ENCODE results near the gene BMX.

Gene BMX

DNA sequence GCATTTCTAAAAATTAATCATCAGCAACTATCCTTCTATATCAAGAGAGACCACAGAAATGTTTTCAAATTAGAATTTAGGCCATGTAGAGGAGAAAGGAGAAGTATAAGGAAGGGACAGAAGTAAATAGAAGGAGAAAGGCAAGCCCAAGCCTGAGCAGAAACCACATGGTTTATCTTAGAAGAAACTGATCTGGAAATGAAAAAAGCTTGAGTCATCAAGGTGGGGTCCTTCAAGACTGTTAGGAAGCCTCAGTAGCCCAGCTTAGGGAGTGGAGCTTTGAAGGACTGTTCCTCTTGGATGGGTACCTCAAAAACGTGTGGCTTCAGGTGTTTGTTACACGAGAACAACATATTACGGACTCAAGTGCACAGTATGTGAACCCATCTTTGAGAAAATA, 4.5 kb downstream of the BMX start:
- Histone ChIP-seq H3K27me3 (ENCODE audit: insufficient read depth, low read length) (peaks cover 23% of the 10 kb centered on the region; the same call in 1 of the 2 replicates), H3K4me3 (ENCODE audit: low read depth, low read length) (no peak overlapping the region), H3K27ac (ENCODE audit: low read depth, low read length) (no peak overlapping the region), H2AFZ (ENCODE audit: low read length, unreplicated experiment) (no peak overlapping the region), H3K36me3 (ENCODE audit: insufficient read depth, low read length) (no peaks in the 10 kb centered on the region), H3K79me2 (ENCODE audit: control insufficient read depth, insufficient read depth, low read length, unreplicated experiment) (no peaks in the 10 kb centered on the region), H3K4me1 (ENCODE audit: control insufficient read depth, insufficient read depth, low read length, unreplicated experiment) (no peaks in the 10 kb centered on the region)

DNA sequence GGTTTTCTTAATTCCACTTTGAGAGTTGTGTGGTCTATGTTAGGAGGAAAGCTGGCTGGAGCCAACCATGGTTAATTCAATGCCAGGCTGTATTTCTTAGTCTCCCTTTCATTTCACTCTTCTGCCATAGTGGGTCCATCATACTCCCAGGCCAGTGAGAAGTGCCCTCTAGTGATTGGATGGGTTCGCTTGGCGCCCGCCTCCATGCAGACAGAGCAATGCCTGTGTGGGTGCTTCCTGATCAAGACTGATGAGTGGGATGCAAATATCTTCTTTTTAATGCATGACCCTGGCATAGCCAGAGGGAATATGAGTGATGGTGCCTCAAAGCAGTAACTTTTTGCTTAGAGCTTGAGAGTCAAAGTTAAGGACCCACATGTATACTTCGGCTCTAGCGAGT, 6.4 kb downstream of the BMX start:
- Histone ChIP-seq H3K27me3 (ENCODE audit: insufficient read depth, low read length) (peaks cover 24% of the 10 kb centered on the region), H3K4me1 (ENCODE audit: control insufficient read depth, insufficient read depth, low read length, unreplicated experiment) (no peaks in the 10 kb centered on the region), H3K4me3 (ENCODE audit: low read depth, low read length) (no peak overlapping the region), H2AFZ (ENCODE audit: low read length, unreplicated experiment) (no peak overlapping the region), H3K36me3 (ENCODE audit: insufficient read depth, low read length) (no peaks in the 10 kb centered on the region), H3K27ac (ENCODE audit: low read depth, low read length) (no peak overlapping the region), H3K79me2 (ENCODE audit: control insufficient read depth, insufficient read depth, low read length, unreplicated experiment) (no peaks in the 10 kb centered on the region)

DNA sequence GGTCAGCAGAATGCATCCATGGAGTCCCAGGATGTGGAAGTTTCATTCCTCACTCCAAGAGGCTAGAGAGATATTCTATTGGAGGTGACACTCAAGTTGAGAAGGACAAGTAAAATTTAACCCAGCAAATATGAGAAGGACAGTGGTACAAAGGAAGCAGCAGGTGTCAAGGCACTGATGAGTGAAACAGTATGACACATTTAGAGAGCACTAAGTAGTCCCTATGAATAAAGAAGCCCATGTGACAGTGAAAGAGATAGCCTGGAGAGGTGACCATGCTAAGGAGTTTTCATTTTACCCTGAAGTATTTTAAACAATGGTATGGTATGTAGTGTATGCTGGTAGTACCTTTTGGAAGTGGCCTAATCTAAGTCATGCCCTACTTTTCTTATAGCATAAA, 9.2 kb downstream of the BMX start:
- no peak overlapping the region for H2AFZ ChIP-seq (ENCODE audit: low read length, unreplicated experiment)
- H3K27me3 ChIP-seq (ENCODE audit: insufficient read depth, low read length) = peaks cover 13% of the 10 kb centered on the region
- no peak overlapping the region for H3K27ac ChIP-seq (ENCODE audit: low read depth, low read length)

DNA sequence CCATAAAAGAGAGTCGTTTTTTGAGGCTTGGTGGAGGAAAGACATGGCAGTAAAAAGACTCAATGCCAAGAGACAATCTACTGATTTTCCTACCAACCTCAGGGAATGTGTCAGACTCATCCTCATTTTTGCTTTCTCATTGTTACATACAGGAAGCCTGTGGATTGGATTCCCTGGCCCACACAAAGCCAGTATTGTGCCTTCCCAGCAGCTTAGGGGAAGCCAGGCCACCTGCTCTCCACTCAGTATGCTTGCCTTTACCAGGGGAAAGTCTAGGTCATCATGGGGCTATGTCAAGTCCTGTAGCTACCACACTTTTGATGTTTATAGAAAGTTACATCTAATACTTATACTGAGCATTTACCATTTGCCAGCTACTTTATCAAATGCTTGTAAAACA, 11.0 kb downstream of the BMX start:
- H3K4me3 ChIP-seq (ENCODE audit: low read depth, low read length) = no peak overlapping the region

More for the DNA sequence above, 9.2 kb downstream of the BMX start:
- H3K4me1 ChIP-seq (ENCODE audit: control insufficient read depth, insufficient read depth, low read length, unreplicated experiment) = no peaks in the 10 kb centered on the region
- no peaks in the 10 kb centered on the region for H3K79me2 ChIP-seq (ENCODE audit: control insufficient read depth, insufficient read depth, low read length, unreplicated experiment)
- H3K4me3 ChIP-seq (ENCODE audit: low read depth, low read length) = no peak overlapping the region
- no peaks in the 10 kb centered on the region for H3K36me3 ChIP-seq (ENCODE audit: insufficient read depth, low read length)

DNA sequence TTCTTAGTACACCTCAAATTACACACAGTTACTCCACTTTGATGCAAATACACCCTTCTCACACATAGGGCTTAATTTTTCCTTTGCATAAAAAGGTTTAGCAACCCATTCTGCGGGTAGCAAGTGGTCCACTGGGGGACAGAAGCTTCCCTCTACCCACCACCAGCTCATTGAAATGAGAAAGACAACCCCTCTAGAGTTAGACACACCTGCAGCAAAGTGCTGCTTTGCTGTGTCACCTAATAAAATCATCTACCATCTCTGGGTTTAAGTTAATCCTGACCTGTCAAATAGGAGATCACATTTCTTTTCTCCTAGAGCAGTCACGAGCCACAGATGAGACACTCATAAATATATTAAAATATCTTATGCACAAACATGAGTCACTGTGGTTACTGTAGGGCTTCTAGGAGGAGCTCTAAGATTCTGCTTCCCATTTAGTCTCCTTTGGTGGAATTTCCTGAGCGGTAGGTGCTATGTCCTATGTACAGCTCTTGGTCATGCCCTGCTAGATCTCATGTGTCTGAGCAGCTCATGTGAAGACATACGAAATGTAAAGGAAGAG, 11.9 kb downstream of the BMX start:
- no peaks in the 10 kb centered on the region for H3K79me2 ChIP-seq (ENCODE audit: control insufficient read depth, insufficient read depth, low read length, unreplicated experiment)
- H3K36me3 ChIP-seq (ENCODE audit: insufficient read depth, low read length) = no peaks in the 10 kb centered on the region
- H3K27ac ChIP-seq (ENCODE audit: low read depth, low read length) = no peak overlapping the region
- H3K4me1 ChIP-seq (ENCODE audit: control insufficient read depth, insufficient read depth, low read length, unreplicated experiment) = no peaks in the 10 kb centered on the region
- no peak overlapping the region for H2AFZ ChIP-seq (ENCODE audit: low read length, unreplicated experiment)
- H3K27me3 ChIP-seq (ENCODE audit: insufficient read depth, low read length) = peaks cover 10% of the 10 kb centered on the region
- no peak overlapping the region for H3K4me3 ChIP-seq (ENCODE audit: low read depth, low read length)

More for the DNA sequence above, 11.0 kb downstream of the BMX start:
- Histone ChIP-seq H3K27ac (ENCODE audit: low read depth, low read length) (no peak overlapping the region), H3K79me2 (ENCODE audit: control insufficient read depth, insufficient read depth, low read length, unreplicated experiment) (no peaks in the 10 kb centered on the region), H3K36me3 (ENCODE audit: insufficient read depth, low read length) (no peaks in the 10 kb centered on the region), H3K27me3 (ENCODE audit: insufficient read depth, low read length) (peaks cover 10% of the 10 kb centered on the region), H3K4me1 (ENCODE audit: control insufficient read depth, insufficient read depth, low read length, unreplicated experiment) (no peaks in the 10 kb centered on the region), H2AFZ (ENCODE audit: low read length, unreplicated experiment) (no peak overlapping the region)

DNA sequence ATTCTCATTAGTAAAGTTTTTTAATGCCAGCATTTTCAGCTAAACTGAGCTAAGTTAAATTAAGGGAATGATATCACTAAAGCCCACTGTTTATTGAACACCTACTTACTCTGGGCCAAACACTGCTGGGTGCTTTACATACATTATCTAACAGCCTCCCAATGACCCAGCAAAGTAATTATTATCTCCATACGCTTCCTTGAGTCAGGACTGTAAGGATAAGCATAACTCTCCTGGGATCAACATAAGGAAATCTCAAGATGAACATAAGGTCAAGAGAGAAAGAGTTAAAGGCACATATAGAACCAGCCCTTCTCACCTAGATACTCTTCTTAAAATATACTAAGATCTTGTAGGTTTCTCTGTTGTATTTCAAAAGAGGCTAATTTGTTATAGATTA, 13.7 kb downstream of the BMX start:
- no peak overlapping the region for H3K27ac ChIP-seq (ENCODE audit: low read depth, low read length)
- no peaks in the 10 kb centered on the region for H3K36me3 ChIP-seq (ENCODE audit: insufficient read depth, low read length)
- H3K79me2 ChIP-seq (ENCODE audit: control insufficient read depth, insufficient read depth, low read length, unreplicated experiment) = no peaks in the 10 kb centered on the region
- H3K4me1 ChIP-seq (ENCODE audit: control insufficient read depth, insufficient read depth, low read length, unreplicated experiment) = no peaks in the 10 kb centered on the region
- H2AFZ ChIP-seq (ENCODE audit: low read length, unreplicated experiment) = no peak overlapping the region
- H3K27me3 ChIP-seq (ENCODE audit: insufficient read depth, low read length) = peaks cover 10% of the 10 kb centered on the region
- H3K4me3 ChIP-seq (ENCODE audit: low read depth, low read length) = no peak overlapping the region

DNA sequence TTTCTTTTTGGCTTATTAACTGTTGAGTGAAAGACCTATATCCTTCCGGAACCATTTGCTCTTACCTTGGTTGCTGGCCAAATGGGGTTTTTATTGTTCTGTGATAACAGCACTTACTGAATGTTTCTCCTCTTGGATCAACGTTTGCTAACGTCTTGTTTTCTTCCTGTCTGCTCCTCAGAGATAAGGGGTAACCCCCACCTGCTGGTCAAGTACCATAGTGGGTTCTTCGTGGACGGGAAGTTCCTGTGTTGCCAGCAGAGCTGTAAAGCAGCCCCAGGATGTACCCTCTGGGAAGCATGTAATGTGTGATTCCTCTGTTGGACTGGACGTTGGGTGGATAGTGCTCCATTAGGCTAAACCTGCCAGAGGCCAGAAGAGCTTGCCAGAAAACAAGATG, 15.3 kb downstream of the BMX start:
- Histone ChIP-seq H3K36me3 (ENCODE audit: insufficient read depth, low read length) (no peaks in the 10 kb centered on the region), H2AFZ (ENCODE audit: low read length, unreplicated experiment) (no peak overlapping the region), H3K4me3 (ENCODE audit: low read depth, low read length) (no peak overlapping the region), H3K4me1 (ENCODE audit: control insufficient read depth, insufficient read depth, low read length, unreplicated experiment) (no peaks in the 10 kb centered on the region), H3K27me3 (ENCODE audit: insufficient read depth, low read length) (peaks cover 10% of the 10 kb centered on the region), H3K79me2 (ENCODE audit: control insufficient read depth, insufficient read depth, low read length, unreplicated experiment) (no peaks in the 10 kb centered on the region), H3K27ac (ENCODE audit: low read depth, low read length) (no peak overlapping the region)

DNA sequence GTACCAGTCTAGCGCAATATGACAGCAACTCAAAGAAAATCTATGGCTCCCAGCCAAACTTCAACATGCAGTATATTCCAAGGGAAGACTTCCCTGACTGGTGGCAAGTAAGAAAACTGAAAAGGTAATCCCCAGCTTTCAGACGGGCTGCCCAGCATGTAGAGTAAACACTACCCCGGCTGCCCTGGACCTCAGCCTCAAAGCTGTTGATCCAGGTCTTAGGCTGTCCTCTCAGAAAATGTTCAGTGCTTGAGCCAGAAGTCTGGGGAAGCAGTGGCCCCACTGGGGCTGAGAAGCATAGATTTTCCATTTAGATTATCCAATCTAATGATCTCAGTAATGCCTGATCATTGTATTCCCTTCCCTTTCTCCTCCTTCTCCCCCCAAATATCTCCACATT, 21.9 kb downstream of the BMX start:
- Histone ChIP-seq H3K27me3 (ENCODE audit: insufficient read depth, low read length) (peaks cover 6% of the 10 kb centered on the region; the same call in 1 of the 2 replicates), H2AFZ (ENCODE audit: low read length, unreplicated experiment) (no peak overlapping the region), H3K79me2 (ENCODE audit: control insufficient read depth, insufficient read depth, low read length, unreplicated experiment) (no peaks in the 10 kb centered on the region), H3K4me1 (ENCODE audit: control insufficient read depth, insufficient read depth, low read length, unreplicated experiment) (no peaks in the 10 kb centered on the region), H3K27ac (ENCODE audit: low read depth, low read length) (no peak overlapping the region), H3K36me3 (ENCODE audit: insufficient read depth, low read length) (no peaks in the 10 kb centered on the region), H3K4me3 (ENCODE audit: low read depth, low read length) (no peak overlapping the region)

DNA sequence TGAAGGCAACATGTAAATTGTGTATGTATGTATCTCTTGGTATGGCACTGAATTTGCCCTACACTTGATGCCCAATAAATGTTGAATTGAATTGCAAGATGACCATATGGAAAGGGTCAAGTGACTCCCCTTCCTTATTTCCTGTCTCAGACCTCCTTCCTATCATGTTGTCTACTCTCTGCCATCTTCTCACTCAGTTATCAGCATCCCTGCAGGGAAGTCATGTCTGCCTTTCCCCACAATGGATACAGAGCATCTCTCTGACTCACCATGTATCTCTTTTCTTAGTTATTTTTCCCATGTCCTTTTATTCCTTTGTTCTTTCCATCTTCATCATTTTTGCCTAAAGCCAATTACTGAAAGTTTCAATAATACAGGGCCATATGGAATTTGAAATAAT, 22.5 kb downstream of the BMX start:
- Histone ChIP-seq H2AFZ (ENCODE audit: low read length, unreplicated experiment) (no peak overlapping the region), H3K4me1 (ENCODE audit: control insufficient read depth, insufficient read depth, low read length, unreplicated experiment) (no peaks in the 10 kb centered on the region), H3K27me3 (ENCODE audit: insufficient read depth, low read length) (peaks cover 6% of the 10 kb centered on the region; the same call in 1 of the 2 replicates), H3K79me2 (ENCODE audit: control insufficient read depth, insufficient read depth, low read length, unreplicated experiment) (no peaks in the 10 kb centered on the region), H3K36me3 (ENCODE audit: insufficient read depth, low read length) (no peaks in the 10 kb centered on the region), H3K4me3 (ENCODE audit: low read depth, low read length) (no peak overlapping the region), H3K27ac (ENCODE audit: low read depth, low read length) (no peak overlapping the region)

DNA sequence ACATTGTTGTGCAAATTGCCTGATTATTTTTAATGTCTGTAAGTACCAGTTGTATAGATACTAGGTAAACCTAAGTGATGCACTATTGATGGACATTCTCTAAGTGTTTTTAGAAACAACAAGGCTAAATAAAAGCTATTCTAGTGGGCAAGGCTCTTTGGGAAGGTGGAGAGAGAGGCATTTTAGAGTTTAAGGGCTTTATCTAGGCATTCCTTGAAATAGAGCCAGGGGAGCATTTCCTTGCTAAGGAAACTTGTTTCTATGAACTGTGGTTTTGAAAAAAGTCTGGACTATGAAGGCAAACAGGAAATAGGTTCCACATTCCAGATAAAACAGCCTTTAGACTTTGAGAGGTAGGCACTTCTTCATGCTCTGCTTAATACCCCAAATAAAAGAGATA, 23.8 kb downstream of the BMX start:
- H3K79me2 ChIP-seq (ENCODE audit: control insufficient read depth, insufficient read depth, low read length, unreplicated experiment) = no peaks in the 10 kb centered on the region
- H2AFZ ChIP-seq (ENCODE audit: low read length, unreplicated experiment) = no peak overlapping the region
- peaks cover 6% of the 10 kb centered on the region; the same call in 1 of the 2 replicates for H3K27me3 ChIP-seq (ENCODE audit: insufficient read depth, low read length)
- no peaks in the 10 kb centered on the region for H3K36me3 ChIP-seq (ENCODE audit: insufficient read depth, low read length)
- H3K27ac ChIP-seq (ENCODE audit: low read depth, low read length) = no peak overlapping the region
- no peak overlapping the region for H3K4me3 ChIP-seq (ENCODE audit: low read depth, low read length)
- H3K4me1 ChIP-seq (ENCODE audit: control insufficient read depth, insufficient read depth, low read length, unreplicated experiment) = no peaks in the 10 kb centered on the region

DNA sequence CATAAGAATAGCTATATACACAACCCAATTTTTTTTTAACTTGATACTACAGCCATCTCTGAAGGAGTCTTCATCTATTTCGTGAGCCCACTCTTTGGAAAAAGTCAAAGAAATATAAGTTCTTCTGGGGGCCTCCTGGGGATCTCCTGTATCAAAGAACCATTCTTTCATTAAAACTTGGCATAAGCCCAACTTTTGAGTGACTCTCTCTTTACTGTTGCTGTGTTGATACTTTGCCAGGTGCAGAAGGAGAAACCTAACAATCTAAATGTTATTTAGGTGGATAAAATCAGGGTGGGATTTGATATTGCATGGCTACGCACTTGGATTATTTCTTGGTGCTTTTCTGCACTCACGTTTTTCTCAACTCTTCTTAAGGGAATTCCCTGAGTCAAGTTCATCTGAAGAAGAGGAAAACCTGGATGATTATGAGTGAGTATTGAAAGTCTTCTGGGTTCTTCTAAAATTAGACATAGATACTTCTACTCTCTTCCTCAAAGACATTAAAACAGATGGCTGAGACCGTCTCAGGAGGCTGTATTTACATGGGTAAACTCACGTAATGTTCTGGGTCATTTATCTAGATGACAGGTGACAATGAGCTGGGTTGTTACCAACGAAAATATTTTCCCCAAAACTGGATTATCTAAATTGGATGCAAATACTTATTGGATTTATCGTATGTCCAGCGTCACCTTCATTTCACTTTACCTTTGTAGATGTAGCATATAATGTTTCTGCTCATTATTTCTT, 25.2 kb downstream of the BMX start:
- Histone ChIP-seq H3K27me3 (ENCODE audit: insufficient read depth, low read length) (peaks cover 10% of the 10 kb centered on the region; the same call in 1 of the 2 replicates), H3K27ac (ENCODE audit: low read depth, low read length) (no peak overlapping the region), H2AFZ (ENCODE audit: low read length, unreplicated experiment) (no peak overlapping the region), H3K36me3 (ENCODE audit: insufficient read depth, low read length) (no peaks in the 10 kb centered on the region), H3K4me3 (ENCODE audit: low read depth, low read length) (no peak overlapping the region), H3K4me1 (ENCODE audit: control insufficient read depth, insufficient read depth, low read length, unreplicated experiment) (no peaks in the 10 kb centered on the region), H3K79me2 (ENCODE audit: control insufficient read depth, insufficient read depth, low read length, unreplicated experiment) (no peaks in the 10 kb centered on the region)
